HepG2 (cell line): Measurements from ENCODE around the gene STK24. TPM values are rescaled to one million over a fixed set of nuclear protein-coding genes. Genes with fewer than 3 reads are reported as not detected.

Experiments
- ATAC-seq: fragments of 200-7000 bp; cut with Tn5 transposase; 3 replicates; pipeline ENCODE4 v1.9.1; 2020; ENCODE audit warnings: mild to moderate bottlenecking, moderate library complexity
- BruUV-seq: library from RNA; stranded (reverse); fragments of 400-500 nt; replicated peaks from 2 replicates; lab custom pipeline; 2021; lab: Mats Ljungman, UMichigan
- CTCF ChIA-PET: fragments of 300-600 bp; formaldehyde crosslinking; extraction: SDS; loops from one replicate; lab custom pipeline; 2021; ENCODE audit warnings: low total read pairs, inconsistent platforms, low intra/inter-chr PET ratio; lab: Yijun Ruan, JAX
- POLR2A ChIA-PET: fragments of 350-600 bp; sonication (Branson Sonifier 250); formaldehyde crosslinking; loops from one replicate; lab custom pipeline; 2020; ENCODE audit warnings: antibody characterized with exemption, inconsistent platforms; lab: Yijun Ruan, JAX
- DNase-seq: peaks from one replicate; pipeline ENCODE4 v3.0.0-alpha.2; 2015; ENCODE audit warnings: low spot score
- FAIRE-seq: peaks from 3 replicates; lab custom pipeline; 2011; peaks lifted over from hg19 to GRCh38; lab: Jason Lieb, UNC
- H2AFZ ChIP-seq: one replicate; pipeline ENCODE4 v1.6.1; 2011; ENCODE audit warnings: low read length, inconsistent platforms
- H3K27ac ChIP-seq: fragments of 300-600 bp; 3 replicates; pipeline ENCODE4 v1.8.0; 2011; ENCODE audit warnings: mixed run types, mild to moderate bottlenecking, mixed read lengths, low read length, inconsistent platforms; ENCODE audit not compliant: insufficient read depth; ENCODE audit errors: extremely low read length
- H3K27me3 ChIP-seq, 2 experiments: fragments of 200-600 bp in 1 of 2; 2 replicates in 1 of 2; 3 replicates in 1 of 2; pipeline versions ENCODE4 v1.6.0 to v1.8.0; 2011; ENCODE audit warnings: low read length in 2 of 2, mild to moderate bottlenecking in 2 of 2, moderate library complexity in 2 of 2, inconsistent platforms in 1 of 2; ENCODE audit not compliant: insufficient read depth in 2 of 2, control insufficient read depth in 1 of 2
- H3K36me3 ChIP-seq, 2 experiments: fragments of 200-600 bp in 1 of 2; replicated peaks in 1 of 2; 2 replicates in 1 of 2; 3 replicates in 1 of 2; pipeline versions ENCODE4 v1.5.1 to v1.8.0; 2011; ENCODE audit warnings: low read length in 2 of 2, inconsistent platforms in 1 of 2; ENCODE audit not compliant: insufficient read depth in 2 of 2, control insufficient read depth in 1 of 2
- H3K4me1 ChIP-seq: 2 replicates; pipeline ENCODE4 v1.5.1; 2012; ENCODE audit warnings: low read length, inconsistent platforms; ENCODE audit not compliant: insufficient read depth
- H3K4me2 ChIP-seq: 2 replicates; pipeline ENCODE4 v1.6.0; 2011; ENCODE audit warnings: low read depth, low read length, inconsistent platforms
- H3K4me3 ChIP-seq, 3 experiments: fragments of 200-600 bp in 1 of 3; sonication (generic), shearing (Covaris generic) in 1 of 3; replicated peaks in 1 of 3; 2 replicates each; pipeline ENCODE4 v1.5.1; 2011 to 2016; ENCODE audit warnings: low read length in 3 of 3, inconsistent platforms in 2 of 3, low read depth in 2 of 3, mild to moderate bottlenecking in 2 of 3, control low read depth in 1 of 3, mixed read lengths in 1 of 3; ENCODE audit not compliant: insufficient read depth in 1 of 3
- H3K79me2 ChIP-seq: one replicate; pipeline ENCODE4 v1.6.1; 2011; ENCODE audit warnings: low read length, inconsistent platforms; ENCODE audit not compliant: insufficient read depth
- H3K9ac ChIP-seq: 2 replicates; pipeline ENCODE4 v1.6.0; 2011; ENCODE audit warnings: mild to moderate bottlenecking, low read depth, low read length, inconsistent platforms; ENCODE audit not compliant: insufficient read depth
- H3K9me3 ChIP-seq: 2 replicates; pipeline ENCODE4 v1.5.1; 2012; ENCODE audit warnings: mild to moderate bottlenecking, low read length
- H4K20me1 ChIP-seq: 2 replicates; pipeline ENCODE4 v1.6.0; 2011; ENCODE audit warnings: inconsistent platforms, mild to moderate bottlenecking, low read length, moderate library complexity; ENCODE audit not compliant: insufficient read depth
- HNF4A ChIP-seq: sonication (generic); formaldehyde crosslinking; IDR thresholded peaks from 2 replicates; pipeline ENCODE4 v1.4.0; 2020; ENCODE audit warnings: missing genetic modification reagents
- HNRNPL ChIP-seq: fragments of 200-400 bp; formaldehyde crosslinking; IDR thresholded peaks from 2 replicates; pipeline ENCODE4 v1.6.1; 2017; ENCODE audit warnings: mild to moderate bottlenecking, low read depth, low read length
- HOXA3 ChIP-seq: sonication (generic); formaldehyde crosslinking; IDR thresholded peaks from 2 replicates; pipeline ENCODE4 v1.5.0; 2020; ENCODE audit warnings: missing genetic modification reagents
- JDP2 ChIP-seq: sonication (generic); formaldehyde crosslinking; IDR thresholded peaks from 2 replicates; pipeline ENCODE4 v1.8.1; 2022; ENCODE audit warnings: missing genetic modification reagents, borderline replicate concordance
- KAT8 ChIP-seq: IDR thresholded peaks from 2 replicates; pipeline ENCODE4 v1.6.1; 2016; ENCODE audit warnings: missing genetic modification reagents, missing compliant biosample characterization
- MED13 ChIP-seq: sonication (generic); formaldehyde crosslinking; IDR thresholded peaks from 2 replicates; pipeline ENCODE4 v1.5.0; 2020; ENCODE audit warnings: missing genetic modification reagents
- PAWR ChIP-seq: sonication (generic); formaldehyde crosslinking; IDR thresholded peaks from 2 replicates; pipeline ENCODE4 v1.4.0; 2020; ENCODE audit warnings: missing genetic modification reagents, mild to moderate bottlenecking, borderline replicate concordance
- RNF2 ChIP-seq: fragments of 450-650 bp; conservative IDR thresholded peaks from 2 replicates; pipeline ENCODE4 v1.6.1; 2016; ENCODE audit warnings: low read depth
- SNAI1 ChIP-seq: sonication (generic); formaldehyde crosslinking; IDR thresholded peaks from 2 replicates; pipeline ENCODE4 v1.5.0; 2020; ENCODE audit warnings: mild to moderate bottlenecking, missing genetic modification reagents, borderline replicate concordance
- SOX5 ChIP-seq: IDR thresholded peaks from 2 replicates; pipeline ENCODE4 v1.6.1; 2016; ENCODE audit warnings: borderline replicate concordance
- ZEB1 ChIP-seq: IDR thresholded peaks from 2 replicates; pipeline ENCODE4 v1.6.1; 2012; ENCODE audit warnings: mild to moderate bottlenecking, low read depth, inconsistent platforms; ENCODE audit not compliant: insufficient replicate concordance
- ZFP90 ChIP-seq: sonication (generic); formaldehyde crosslinking; IDR thresholded peaks from 2 replicates; pipeline ENCODE4 v1.8.0; 2022; ENCODE audit warnings: missing genetic modification reagents, mild to moderate bottlenecking, inconsistent platforms, borderline replicate concordance
- ZNF513 ChIP-seq: sonication (generic); formaldehyde crosslinking; conservative IDR thresholded peaks from 2 replicates; pipeline ENCODE4 v1.5.0; 2020; ENCODE audit warnings: missing genetic modification reagents
- ZNF570 ChIP-seq: sonication (generic); formaldehyde crosslinking; IDR thresholded peaks from 2 replicates; pipeline ENCODE4 v1.4.0; 2020; ENCODE audit warnings: mild to moderate bottlenecking, missing genetic modification reagents, borderline replicate concordance
- ZNF576 ChIP-seq: sonication (generic); formaldehyde crosslinking; IDR thresholded peaks from 2 replicates; pipeline ENCODE4 v1.4.0; 2020; ENCODE audit warnings: mild to moderate bottlenecking, missing genetic modification reagents
- WGBS: methylation state at CpG from one replicate; pipeline ENCODE4 v1.1.6; 2017; ENCODE audit warnings: low lambda C conversion rate; 5-methylcytosine and 5-hydroxymethylcytosine counted together
- in situ Hi-C: cut with HindIII; loops from 2 replicates; pipeline ENCODE4 v1.10.0; 2017; ENCODE audit warnings: low pct_unique_long_range_greater_than_20kb; ENCODE audit not compliant: extremely low pct_ligation_motif_present
- intact Hi-C: fragments of 100-400 bp; cut with micrococcal nuclease; formaldehyde crosslinking; loops from one replicate; pipeline ENCODE4 v1.10.0; 2022; ENCODE audit not compliant: unreplicated experiment
- polyA plus RNA-seq, 8 experiments: library from polyadenylated mRNA; depleted of rRNA in 3 of 8; stranded (reverse) in 7 of 8; unstranded in 1 of 8; fragments of >200 nt; fragmentation: Illumina TruSeq in 4 of 8; extraction: Trizol in 4 of 8; gene quantifications; 2 replicates each; pipeline versions ENCODE4 v1.2.1 to v1.2.3, GENCODE V29; 2011 to 2016; ENCODE audit warnings: low read depth in 4 of 8, missing spikeins in 1 of 8, mixed read lengths in 1 of 8; ENCODE audit not compliant: insufficient read depth in 1 of 8
- total RNA-seq, 5 experiments: library from RNA; depleted of rRNA; stranded (reverse); fragments of >200 nt; fragmentation: Illumina TruSeq; extraction: Trizol; gene quantifications; 2 replicates each; pipeline ENCODE4 v1.2.3, GENCODE V29; 2016; ENCODE audit warnings: low read depth in 1 of 5
- TF ChIP-seq, protein P1 (sequence below): sonication (generic); formaldehyde crosslinking; IDR thresholded peaks from 2 replicates; pipeline ENCODE4 v1.4.0; 2020; ENCODE audit warnings: low read depth, mild to moderate bottlenecking, missing genetic modification reagents

Gene STK24
- total and polyA plus RNA-seq, 2 of the 13 experiments (the other 11 are each of a cell fraction or from before 2014, with no cell fraction given), result 51.3 to 73.0 TPM

- WGBS, result 99% methylated on average over 4 of the region's 4 CpGs
- H3K4me1 ChIP-seq, result peaks cover 23% of the 10 kb centered on the region
- no peak overlapping the region for H2AFZ ChIP-seq
- DNase-seq (no peak), FAIRE-seq (no peak), ATAC-seq (no peak)
- TF ChIP-seq ZEB1, result no peak
- TF ChIP-seq HNRNPL, result no peak
- no peak for TF ChIP-seq PAWR (CRISPR knock-in tag)
- no peak for TF ChIP-seq ZNF570 (CRISPR knock-in tag)
- TF ChIP-seq ZFP90 (CRISPR knock-in tag), result no peak
- TF ChIP-seq JDP2 (CRISPR knock-in tag), result no peak
- TF ChIP-seq HNF4A (CRISPR knock-in tag), result no peak
- TF ChIP-seq, protein P1, sequence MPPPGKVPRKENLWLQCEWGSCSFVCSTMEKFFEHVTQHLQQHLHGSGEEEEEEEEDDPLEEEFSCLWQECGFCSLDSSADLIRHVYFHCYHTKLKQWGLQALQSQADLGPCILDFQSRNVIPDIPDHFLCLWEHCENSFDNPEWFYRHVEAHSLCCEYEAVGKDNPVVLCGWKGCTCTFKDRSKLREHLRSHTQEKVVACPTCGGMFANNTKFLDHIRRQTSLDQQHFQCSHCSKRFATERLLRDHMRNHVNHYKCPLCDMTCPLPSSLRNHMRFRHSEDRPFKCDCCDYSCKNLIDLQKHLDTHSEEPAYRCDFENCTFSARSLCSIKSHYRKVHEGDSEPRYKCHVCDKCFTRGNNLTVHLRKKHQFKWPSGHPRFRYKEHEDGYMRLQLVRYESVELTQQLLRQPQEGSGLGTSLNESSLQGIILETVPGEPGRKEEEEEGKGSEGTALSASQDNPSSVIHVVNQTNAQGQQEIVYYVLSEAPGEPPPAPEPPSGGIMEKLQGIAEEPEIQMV, result no peak
- no peak for TF ChIP-seq ZNF513
- no peak for TF ChIP-seq KAT8 (CRISPR knock-in tag)
- no peak for TF ChIP-seq MED13
- TF ChIP-seq ZNF576 (CRISPR knock-in tag), result no peak
- TF ChIP-seq SOX5 (CRISPR knock-in tag), result no peak
- no peak for TF ChIP-seq RNF2
- no peak for TF ChIP-seq HOXA3 (CRISPR knock-in tag)
- no peak for TF ChIP-seq SNAI1 (CRISPR knock-in tag)
- H3K9ac ChIP-seq, result no peak overlapping the region
- no peak overlapping the region for H3K4me2 ChIP-seq
- ChIA-PET POLR2A (no interaction called here), CTCF (no interaction called here)
- peaks cover 15 to 46% of the 10 kb centered on the region in 2 experiments for H3K36me3 ChIP-seq
- peaks cover 19% of the 10 kb centered on the region for H4K20me1 ChIP-seq
- H3K79me2 ChIP-seq, result peaks cover 86% of the 10 kb centered on the region
- no peaks in the 10 kb centered on the region for H3K27me3 ChIP-seq
- no peak overlapping the region for H3K4me3 ChIP-seq
- in situ Hi-C loops (no loop called here), intact Hi-C loops (no loop called here)
- no peaks in the 10 kb centered on the region for H3K9me3 ChIP-seq
- H3K27ac ChIP-seq, result no peak overlapping the region
- no TSS peak for BruUV-seq
These were observed 61.0 kb downstream of the STK24 start for GRCh38 chr13:98515818-98516465.
